HepG2 (cell line): ENCODE measurements around the gene CES3. TPM values are rescaled to one million over a fixed set of nuclear protein-coding genes. Genes with fewer than 3 reads are reported as not detected.
A peak's percentile ranks its signal among the peaks of the same experiment; 100 is the strongest.

ENCODE experiments used
- ARID2 ChIP-seq: sonication (generic); formaldehyde crosslinking; IDR thresholded peaks from 2 replicates; pipeline ENCODE4 v1.8.1; 2022; ENCODE audit warnings: mild to moderate bottlenecking, missing genetic modification reagents, borderline replicate concordance
- EZH2 ChIP-seq: conservative IDR thresholded peaks from 2 replicates; pipeline ENCODE4 v1.6.1; 2012; ENCODE audit warnings: mild to moderate bottlenecking, low read depth, low read length, moderate library complexity
- FOXK2 ChIP-seq: fragments of 450-650 bp; IDR thresholded peaks from 2 replicates; pipeline ENCODE4 v1.6.1; 2016
- GLMP ChIP-seq: sonication (generic); formaldehyde crosslinking; IDR thresholded peaks from 2 replicates; pipeline ENCODE4 v1.9.0; 2021; ENCODE audit warnings: missing genetic modification reagents, mild to moderate bottlenecking, borderline replicate concordance
- HNF4A ChIP-seq: sonication (generic); formaldehyde crosslinking; IDR thresholded peaks from 2 replicates; pipeline ENCODE4 v1.4.0; 2020; ENCODE audit warnings: missing genetic modification reagents
- KAT7 ChIP-seq: IDR thresholded peaks from 2 replicates; pipeline ENCODE4 v1.6.1; 2018; ENCODE audit warnings: borderline replicate concordance, missing compliant biosample characterization
- KDM4B ChIP-seq: sonication (generic); formaldehyde crosslinking; IDR thresholded peaks from 2 replicates; pipeline ENCODE4 v1.4.0; 2020; ENCODE audit warnings: missing genetic modification reagents
- MXI1 ChIP-seq: IDR thresholded peaks from 3 replicates; pipeline ENCODE4 v1.6.1; 2012; ENCODE audit warnings: low read depth, low read length, inconsistent platforms, borderline replicate concordance
- NBN ChIP-seq: fragments of 450-650 bp; conservative IDR thresholded peaks from 2 replicates; pipeline ENCODE4 v1.6.1; 2017
- NR1H2 ChIP-seq: sonication (generic); formaldehyde crosslinking; IDR thresholded peaks from 2 replicates; pipeline ENCODE4 v1.8.1; 2022; ENCODE audit warnings: low read depth, missing genetic modification reagents, borderline replicate concordance
- RAD21 ChIP-seq: fragments of 450-650 bp; formaldehyde crosslinking; IDR thresholded peaks from 2 replicates; pipeline ENCODE4 v1.5.0; 2020; ENCODE audit warnings: mild to moderate bottlenecking
- SOX5 ChIP-seq: IDR thresholded peaks from 2 replicates; pipeline ENCODE4 v1.6.1; 2016; ENCODE audit warnings: borderline replicate concordance
- TCF7 ChIP-seq: sonication (generic); IDR thresholded peaks from 2 replicates; pipeline ENCODE4 v1.6.1; 2016; ENCODE audit warnings: antibody characterized with exemption, low read depth
- ZBTB21 ChIP-seq: sonication (generic); formaldehyde crosslinking; IDR thresholded peaks from 2 replicates; pipeline ENCODE4 v1.4.0; 2020; ENCODE audit warnings: missing genetic modification reagents
- ZBTB42 ChIP-seq: sonication (generic); formaldehyde crosslinking; IDR thresholded peaks from 2 replicates; pipeline ENCODE4 v1.5.0; 2020; ENCODE audit warnings: mild to moderate bottlenecking, missing genetic modification reagents
- ZC3H13 ChIP-seq: sonication (generic); formaldehyde crosslinking; IDR thresholded peaks from 2 replicates; pipeline ENCODE4 v1.8.1; 2023; ENCODE audit warnings: mild to moderate bottlenecking, missing genetic modification reagents, moderate library complexity
- ZNF280B ChIP-seq: sonication (generic); formaldehyde crosslinking; IDR thresholded peaks from 2 replicates; pipeline ENCODE4 v1.5.0; 2020; ENCODE audit warnings: missing genetic modification reagents, mild to moderate bottlenecking, borderline replicate concordance
- ZNF644 ChIP-seq: IDR thresholded peaks from 2 replicates; pipeline ENCODE4 v1.6.1; 2016; ENCODE audit warnings: low read depth
- ZNF724P ChIP-seq: sonication (generic); formaldehyde crosslinking; IDR thresholded peaks from 2 replicates; pipeline ENCODE4 v1.8.0; 2022; ENCODE audit warnings: missing genetic modification reagents, borderline replicate concordance
- polyA plus RNA-seq, 8 experiments: library from polyadenylated mRNA; depleted of rRNA in 3 of 8; stranded (reverse) in 7 of 8; unstranded in 1 of 8; fragments of >200 nt; fragmentation: Illumina TruSeq in 4 of 8; extraction: Trizol in 4 of 8; gene quantifications; 2 replicates each; pipeline versions ENCODE4 v1.2.1 to v1.2.3, GENCODE V29; 2011 to 2016; ENCODE audit warnings: low read depth in 4 of 8, missing spikeins in 1 of 8, mixed read lengths in 1 of 8; ENCODE audit not compliant: insufficient read depth in 1 of 8
- total RNA-seq, 5 experiments: library from RNA; depleted of rRNA; stranded (reverse); fragments of >200 nt; fragmentation: Illumina TruSeq; extraction: Trizol; gene quantifications; 2 replicates each; pipeline ENCODE4 v1.2.3, GENCODE V29; 2016; ENCODE audit warnings: low read depth in 1 of 5
- TF ChIP-seq, protein P1 (sequence below): sonication (generic); formaldehyde crosslinking; IDR thresholded peaks from 2 replicates; pipeline ENCODE4 v1.8.1; 2023; ENCODE audit warnings: missing genetic modification reagents, mild to moderate bottlenecking, borderline replicate concordance
- TF ChIP-seq, protein P2 (sequence below): sonication (generic); formaldehyde crosslinking; IDR thresholded peaks from 2 replicates; pipeline ENCODE4 v1.8.1; 2022; ENCODE audit warnings: mild to moderate bottlenecking, missing genetic modification reagents
- TF ChIP-seq, protein P3 (sequence below): sonication (generic); formaldehyde crosslinking; IDR thresholded peaks from 2 replicates; pipeline ENCODE4; 2020; ENCODE audit warnings: missing genetic modification reagents, mild to moderate bottlenecking, borderline replicate concordance
- TF ChIP-seq, protein P4 (sequence below): sonication (generic); formaldehyde crosslinking; conservative IDR thresholded peaks from 2 replicates; pipeline ENCODE4 v1.4.0; 2020; ENCODE audit warnings: missing genetic modification reagents

CES3 gene
- total and polyA plus RNA-seq, 2 of the 13 experiments (the other 11 are each of a cell fraction or from before 2014, with no cell fraction given), result 6.6 to 17.4 TPM

GRCh38 chr16:66977341-66978113 is 16.5 kb downstream of the CES3 start (continued):
- TF ChIP-seq ZNF280B (CRISPR knock-in tag), result 0 out of 2 replicates have a peak, but pooled peaks have one; percentile 43
- TF ChIP-seq ZBTB42 (CRISPR knock-in tag), result no peak
- TF ChIP-seq ZNF644 (CRISPR knock-in tag), result peak; percentile 29; the same call in 1 of the 2 replicates
- TF ChIP-seq FOXK2, result no peak
- no peak for TF ChIP-seq ZC3H13 (CRISPR knock-in tag)
- no peak for TF ChIP-seq NBN
- peak; percentile 100 for TF ChIP-seq RAD21 (CRISPR knock-in tag)
- peak; percentile 65; the same call in 1 of the 2 replicates for TF ChIP-seq ZNF724P (CRISPR knock-in tag)
- 0 out of 2 replicates have a peak, but pooled peaks have one; percentile 29 for TF ChIP-seq GLMP
- TF ChIP-seq MXI1, result peak; percentile 68; the same call in 1 of the 3 replicates
- TF ChIP-seq KDM4B, result peak; percentile 86
- no peak for TF ChIP-seq TCF7
- TF ChIP-seq, protein P1, sequence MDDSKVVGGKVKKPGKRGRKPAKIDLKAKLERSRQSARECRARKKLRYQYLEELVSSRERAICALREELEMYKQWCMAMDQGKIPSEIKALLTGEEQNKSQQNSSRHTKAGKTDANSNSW (CRISPR knock-in tag), result no peak
- TF ChIP-seq, protein P2, sequence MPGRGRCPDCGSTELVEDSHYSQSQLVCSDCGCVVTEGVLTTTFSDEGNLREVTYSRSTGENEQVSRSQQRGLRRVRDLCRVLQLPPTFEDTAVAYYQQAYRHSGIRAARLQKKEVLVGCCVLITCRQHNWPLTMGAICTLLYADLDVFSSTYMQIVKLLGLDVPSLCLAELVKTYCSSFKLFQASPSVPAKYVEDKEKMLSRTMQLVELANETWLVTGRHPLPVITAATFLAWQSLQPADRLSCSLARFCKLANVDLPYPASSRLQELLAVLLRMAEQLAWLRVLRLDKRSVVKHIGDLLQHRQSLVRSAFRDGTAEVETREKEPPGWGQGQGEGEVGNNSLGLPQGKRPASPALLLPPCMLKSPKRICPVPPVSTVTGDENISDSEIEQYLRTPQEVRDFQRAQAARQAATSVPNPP (CRISPR knock-in tag), result no peak
- TF ChIP-seq ZBTB21 (CRISPR knock-in tag), result no peak
- no peak for TF ChIP-seq HNF4A (CRISPR knock-in tag)
- TF ChIP-seq, protein P3, sequence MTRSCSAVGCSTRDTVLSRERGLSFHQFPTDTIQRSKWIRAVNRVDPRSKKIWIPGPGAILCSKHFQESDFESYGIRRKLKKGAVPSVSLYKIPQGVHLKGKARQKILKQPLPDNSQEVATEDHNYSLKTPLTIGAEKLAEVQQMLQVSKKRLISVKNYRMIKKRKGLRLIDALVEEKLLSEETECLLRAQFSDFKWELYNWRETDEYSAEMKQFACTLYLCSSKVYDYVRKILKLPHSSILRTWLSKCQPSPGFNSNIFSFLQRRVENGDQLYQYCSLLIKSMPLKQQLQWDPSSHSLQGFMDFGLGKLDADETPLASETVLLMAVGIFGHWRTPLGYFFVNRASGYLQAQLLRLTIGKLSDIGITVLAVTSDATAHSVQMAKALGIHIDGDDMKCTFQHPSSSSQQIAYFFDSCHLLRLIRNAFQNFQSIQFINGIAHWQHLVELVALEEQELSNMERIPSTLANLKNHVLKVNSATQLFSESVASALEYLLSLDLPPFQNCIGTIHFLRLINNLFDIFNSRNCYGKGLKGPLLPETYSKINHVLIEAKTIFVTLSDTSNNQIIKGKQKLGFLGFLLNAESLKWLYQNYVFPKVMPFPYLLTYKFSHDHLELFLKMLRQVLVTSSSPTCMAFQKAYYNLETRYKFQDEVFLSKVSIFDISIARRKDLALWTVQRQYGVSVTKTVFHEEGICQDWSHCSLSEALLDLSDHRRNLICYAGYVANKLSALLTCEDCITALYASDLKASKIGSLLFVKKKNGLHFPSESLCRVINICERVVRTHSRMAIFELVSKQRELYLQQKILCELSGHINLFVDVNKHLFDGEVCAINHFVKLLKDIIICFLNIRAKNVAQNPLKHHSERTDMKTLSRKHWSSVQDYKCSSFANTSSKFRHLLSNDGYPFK (CRISPR knock-in tag), result peak; percentile 47; the same call in 1 of the 2 replicates
- no peak for TF ChIP-seq ARID2 (CRISPR knock-in tag)
- TF ChIP-seq SOX5 (CRISPR knock-in tag), result peak; percentile 59; the same call in 1 of the 2 replicates
- no peak for TF ChIP-seq EZH2
- TF ChIP-seq NR1H2 (CRISPR knock-in tag), result no peak
- TF ChIP-seq, protein P4, sequence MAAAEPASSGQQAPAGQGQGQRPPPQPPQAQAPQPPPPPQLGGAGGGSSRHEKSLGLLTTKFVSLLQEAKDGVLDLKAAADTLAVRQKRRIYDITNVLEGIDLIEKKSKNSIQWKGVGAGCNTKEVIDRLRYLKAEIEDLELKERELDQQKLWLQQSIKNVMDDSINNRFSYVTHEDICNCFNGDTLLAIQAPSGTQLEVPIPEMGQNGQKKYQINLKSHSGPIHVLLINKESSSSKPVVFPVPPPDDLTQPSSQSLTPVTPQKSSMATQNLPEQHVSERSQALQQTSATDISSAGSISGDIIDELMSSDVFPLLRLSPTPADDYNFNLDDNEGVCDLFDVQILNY (CRISPR knock-in tag), result no peak
- TF ChIP-seq KAT7 (CRISPR knock-in tag), result peak; percentile 78; the same call in 1 of the 2 replicates
